Measurements from ENCODE around the gene ANKMY2. TPM values are rescaled to one million over a fixed set of nuclear protein-coding genes. Genes with fewer than 3 reads are reported as not detected.

The ANKMY2 gene
- total and polyA plus RNA-seq, 2 donors from 2014 or later, result 19.3 to 21.9 TPM

- intact Hi-C loops (cut with DNase I), result loop anchor here (10.0 kb wide), 1 partner anchor 221 kb away; no protein-coding TSS in a partner anchor
- no peak overlapping the region for H3K9ac ChIP-seq (ENCODE audit: low read length in 3 of 3)
- no peaks in the 10 kb centered on the region for H3K4me1 ChIP-seq (ENCODE audit: control insufficient read depth in 2 of 3, insufficient read depth in 2 of 3, low read depth in 1 of 3, low read length in 3 of 3)
- FAIRE-seq (no peak), DNase-seq (no peak)
- no peaks in the 10 kb centered on the region for H3K27me3 ChIP-seq (ENCODE audit: control insufficient read depth, insufficient read depth, low read length)
- H3K27ac ChIP-seq (ENCODE audit: low read depth in 2 of 2, low read length in 2 of 2), result no peak overlapping the region
- H3K36me3 ChIP-seq (ENCODE audit: control insufficient read depth in 2 of 3, insufficient read depth in 3 of 3, low read length in 3 of 3), result peaks cover 0 to 4% (median 4%) of the 10 kb centered on the region in 3 donors
- no peak overlapping the region for H3K4me3 ChIP-seq (ENCODE audit: low read length in 3 of 3)
- no peaks in the 10 kb centered on the region for H3K9me3 ChIP-seq (ENCODE audit: control insufficient read depth in 2 of 3, insufficient read depth in 1 of 3, low read length in 3 of 3)
- no peak for TF ChIP-seq CTCF (IDR thresholded peaks at IDR 0.05; ENCODE audit: borderline replicate concordance, extremely low read depth, insufficient read depth)
Observed at GRCh38 chr7:16693601-16694318, 48.2 kb upstream of the ANKMY2 start.

GRCh38 chr7:16691241-16691640 is 45.7 kb upstream of the ANKMY2 start:
- no peak for TF ChIP-seq CTCF (IDR thresholded peaks at IDR 0.05; ENCODE audit: borderline replicate concordance, extremely low read depth, insufficient read depth)
- Histone ChIP-seq H3K27me3 (ENCODE audit: control insufficient read depth, insufficient read depth, low read length) (no peaks in the 10 kb centered on the region), H3K9me3 (ENCODE audit: control insufficient read depth in 2 of 3, insufficient read depth in 1 of 3, low read length in 3 of 3) (no peaks in the 10 kb centered on the region), H3K27ac (ENCODE audit: low read depth in 2 of 2, low read length in 2 of 2) (no peak overlapping the region), H3K4me3 (ENCODE audit: low read length in 3 of 3) (no peak overlapping the region), H3K36me3 (ENCODE audit: control insufficient read depth in 2 of 3, insufficient read depth in 3 of 3, low read length in 3 of 3) (peaks cover 0 to 4% (median 2%) of the 10 kb centered on the region in 3 donors), H3K4me1 (ENCODE audit: control insufficient read depth in 2 of 3, insufficient read depth in 2 of 3, low read depth in 1 of 3, low read length in 3 of 3) (no peaks in the 10 kb centered on the region), H3K9ac (ENCODE audit: low read length in 3 of 3) (no peak overlapping the region)
- DNase-seq (no peak), FAIRE-seq (no peak)
- intact Hi-C loops (cut with DNase I), result loop anchor here (10.0 kb wide), 1 partner anchor 224 kb away; no protein-coding TSS in a partner anchor

- DNase-seq, result no peak
- peaks cover 0 to 5% (median 2%) of the 10 kb centered on the region in 3 donors for H3K36me3 ChIP-seq (ENCODE audit: control insufficient read depth in 2 of 3, insufficient read depth in 3 of 3, low read length in 3 of 3)
- H3K4me3 ChIP-seq (ENCODE audit: low read length in 3 of 3), result no peak overlapping the region
- no peak for TF ChIP-seq CTCF (IDR thresholded peaks at IDR 0.05; ENCODE audit: borderline replicate concordance, extremely low read depth, insufficient read depth)
- no peaks in the 10 kb centered on the region for H3K27me3 ChIP-seq (ENCODE audit: control insufficient read depth, insufficient read depth, low read length)
- H3K27ac ChIP-seq (ENCODE audit: low read depth in 2 of 2, low read length in 2 of 2), result no peak overlapping the region
- FAIRE-seq, result no peak
- intact Hi-C loops (cut with DNase I), result no loop called here
- no peak overlapping the region for H3K9ac ChIP-seq (ENCODE audit: low read length in 3 of 3)
- H3K9me3 ChIP-seq (ENCODE audit: control insufficient read depth in 2 of 3, insufficient read depth in 1 of 3, low read length in 3 of 3), result no peaks in the 10 kb centered on the region
- H3K4me1 ChIP-seq (ENCODE audit: control insufficient read depth in 2 of 3, insufficient read depth in 2 of 3, low read depth in 1 of 3, low read length in 3 of 3), result no peaks in the 10 kb centered on the region
Observed at GRCh38 chr7:16688249-16688648, 42.7 kb upstream of the ANKMY2 start.
